GM12891 (cell line): ENCODE data around the gene PRX.

Source experiments
- PAX5 ChIP-seq: IDR thresholded peaks from 2 replicates; pipeline ENCODE4 v1.6.1; 2011; ENCODE audit warnings: low read length, moderate library complexity, mild to moderate bottlenecking; ENCODE audit not compliant: insufficient read depth, severe bottlenecking
- POLR2A ChIP-seq: IDR thresholded peaks from 2 replicates; pipeline ENCODE4 v1.6.1; 2011; ENCODE audit warnings: low read depth, low read length, control low read depth
- POLR2AphosphoS5 ChIP-seq: IDR thresholded peaks from 2 replicates; pipeline ENCODE4 v1.6.1; 2011; ENCODE audit warnings: low read depth, low read length, control low read depth
- SPI1 ChIP-seq: IDR thresholded peaks from 2 replicates; pipeline ENCODE4 v1.6.1; 2011; ENCODE audit warnings: low read depth, low read length, control low read depth
- TAF1 ChIP-seq: IDR thresholded peaks from 2 replicates; pipeline ENCODE4 v1.6.1; 2011; ENCODE audit warnings: low read depth, low read length, control low read depth

DNA sequence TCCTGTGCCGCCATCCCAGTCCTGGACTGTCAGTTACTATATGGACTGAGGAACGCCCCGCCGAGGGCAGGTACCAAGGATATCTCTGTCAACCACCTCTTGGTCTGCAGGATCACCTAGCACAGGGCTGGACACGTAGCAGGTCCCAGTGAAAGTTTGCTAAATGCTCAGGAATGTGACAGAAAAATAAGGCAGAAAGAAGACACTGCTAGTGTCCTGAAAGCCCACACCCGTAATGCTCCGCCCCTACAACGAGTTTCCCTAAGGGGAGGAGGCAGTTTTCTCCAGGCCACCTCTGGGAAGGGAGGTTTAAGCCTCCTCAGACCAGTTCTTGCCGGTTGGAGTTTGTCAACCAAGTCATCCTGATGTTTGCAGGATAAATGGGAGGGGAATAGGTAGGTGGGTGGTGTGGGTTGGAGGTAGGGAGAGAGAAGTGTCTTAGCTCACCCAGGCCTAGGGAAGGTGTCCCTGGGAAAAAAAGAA, 32.6 kb upstream of the PRX start:
- no peak for TF ChIP-seq POLR2A
- TF ChIP-seq SPI1, result no peak
- no peak for TF ChIP-seq TAF1
- no peak for TF ChIP-seq POLR2AphosphoS5
- TF ChIP-seq PAX5, result no peak
